ENCODE measurements around the gene THEMIS2.
A peak's percentile ranks its signal among the peaks of the same experiment; 100 is the strongest.
"Not testable (repeated sequence)": the region's sequence is repeated elsewhere in the genome, so short reads cannot be mapped to it uniquely, and the experiment has no call there.

The THEMIS2 gene

GRCh38 chr1:27872059-27872801 lies at the start of gene THEMIS2:
Gene THEMIS2, plus strand, starts transcription at chr1:27872544. Its CDS starts 28 bp downstream, at chr1:27872572.
- DNase-seq, result no peak

- DNase-seq, result no peak
These were observed 48.6 kb upstream of the THEMIS2 start for GRCh38 chr1:27823784-27824183.

DNA sequence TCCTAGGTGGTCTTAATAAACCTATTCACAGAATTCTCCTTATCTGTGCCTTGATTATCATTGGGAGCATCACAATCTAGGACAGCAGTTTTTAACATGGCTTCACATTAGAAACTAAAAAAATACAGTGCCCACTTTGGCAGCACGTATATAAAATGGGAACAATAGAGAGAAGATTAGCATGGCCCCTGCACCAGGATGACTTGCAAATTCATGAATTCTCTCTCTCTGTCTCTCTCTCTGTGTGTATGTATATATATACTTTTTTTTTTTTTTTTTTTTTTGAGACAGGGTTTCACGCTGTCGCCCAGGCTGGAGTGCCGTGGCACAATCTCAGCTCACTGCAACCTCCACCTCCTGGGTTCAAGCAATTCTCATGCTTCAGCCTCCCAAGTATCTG lies 47.9 kb upstream of the THEMIS2 start:
- DNase-seq, result no peak

DNA sequence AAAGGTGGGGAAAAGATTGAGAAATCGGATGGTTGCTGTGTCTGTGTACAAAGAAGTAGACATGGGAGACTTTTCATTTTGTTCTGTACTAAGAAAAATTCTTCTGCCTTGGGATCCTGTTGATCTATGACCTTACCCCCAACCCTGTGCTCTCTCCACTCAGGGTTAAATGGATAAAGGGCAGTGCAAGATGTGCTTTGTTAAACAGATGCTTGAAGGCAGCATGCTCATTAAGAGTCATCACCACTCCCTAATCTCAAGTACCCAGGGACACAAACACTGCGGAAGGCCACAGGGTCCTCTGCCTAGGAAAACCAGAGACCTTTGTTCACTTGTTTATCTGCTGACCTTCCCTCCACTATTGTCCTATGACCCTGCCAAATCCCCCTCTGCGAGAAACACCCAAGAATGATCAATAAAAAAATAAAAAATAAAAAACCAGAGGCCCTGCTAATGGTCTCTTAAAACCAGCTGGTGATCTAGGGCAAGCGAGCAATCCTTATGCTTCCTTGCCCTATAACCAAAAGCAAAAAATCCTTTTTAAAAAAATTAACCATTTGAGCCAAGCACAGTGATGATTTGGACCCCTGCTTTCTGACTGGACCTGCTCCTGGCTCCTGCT lies 42.9 kb upstream of the THEMIS2 start:
- not testable (repeated sequence) for DNase-seq

- DNase-seq, result peak; percentile 62
These were observed 41.5 kb upstream of the THEMIS2 start, which contains the start of gene PPP1R8 for GRCh38 chr1:27830621-27831440. Gene PPP1R8, plus strand, starts transcription at chr1:27830782. Its CDS starts 54 bp downstream, at chr1:27830836.

GRCh38 chr1:27831568-27832410 lies 40.6 kb upstream of the THEMIS2 start:
- no peak for DNase-seq

GRCh38 chr1:27832762-27833161 lies 39.6 kb upstream of the THEMIS2 start:
- DNase-seq, result no peak

DNA sequence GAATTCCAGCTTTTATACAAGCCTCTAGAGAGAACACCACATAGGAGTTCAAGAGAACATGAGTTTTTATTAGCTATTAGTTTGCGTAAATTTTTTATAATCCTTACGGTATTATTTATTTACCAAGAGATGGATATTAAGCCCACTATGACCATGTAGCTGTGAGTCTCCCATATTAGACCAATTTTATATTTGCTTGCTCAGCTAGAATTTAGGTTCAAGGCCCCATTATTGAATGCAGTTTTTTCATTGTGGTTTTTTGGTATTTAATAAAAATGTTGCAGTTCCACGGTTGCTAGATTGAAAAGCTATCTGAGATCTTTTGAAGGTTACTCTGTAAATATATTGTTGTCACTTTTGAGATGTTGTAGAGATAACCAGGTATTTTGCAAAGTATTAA lies 38.9 kb upstream of the THEMIS2 start:
- no peak for DNase-seq

GRCh38 chr1:27835046-27835445 lies 37.3 kb upstream of the THEMIS2 start:
- no peak for DNase-seq

DNA sequence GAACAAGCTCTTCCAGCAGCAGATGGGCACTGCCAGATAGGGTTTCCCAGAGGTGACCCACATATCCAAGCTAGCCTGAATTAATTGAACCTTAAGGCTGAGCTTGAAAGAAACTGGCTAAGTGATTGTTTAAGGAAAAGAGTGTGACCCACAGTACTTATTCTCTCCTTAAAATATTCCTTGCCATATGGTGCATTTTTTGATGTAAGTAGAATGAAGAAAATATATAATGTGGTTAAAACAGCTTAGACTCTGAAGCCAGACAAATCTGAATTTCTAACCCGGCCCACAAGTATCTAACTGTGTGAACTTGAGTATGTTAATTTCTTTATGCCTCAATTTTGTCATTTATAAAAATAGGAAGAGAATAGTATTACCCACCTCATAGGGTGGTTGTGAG lies 36.8 kb upstream of the THEMIS2 start:
- DNase-seq, result no peak

- no peak for DNase-seq
These were observed 22.4 kb upstream of the THEMIS2 start for GRCh38 chr1:27849951-27850350.

GRCh38 chr1:27855085-27855484 lies 17.3 kb upstream of the THEMIS2 start:
- DNase-seq, result no peak

GRCh38 chr1:27856561-27857343 lies 15.6 kb upstream of the THEMIS2 start:
- no peak for DNase-seq

DNA sequence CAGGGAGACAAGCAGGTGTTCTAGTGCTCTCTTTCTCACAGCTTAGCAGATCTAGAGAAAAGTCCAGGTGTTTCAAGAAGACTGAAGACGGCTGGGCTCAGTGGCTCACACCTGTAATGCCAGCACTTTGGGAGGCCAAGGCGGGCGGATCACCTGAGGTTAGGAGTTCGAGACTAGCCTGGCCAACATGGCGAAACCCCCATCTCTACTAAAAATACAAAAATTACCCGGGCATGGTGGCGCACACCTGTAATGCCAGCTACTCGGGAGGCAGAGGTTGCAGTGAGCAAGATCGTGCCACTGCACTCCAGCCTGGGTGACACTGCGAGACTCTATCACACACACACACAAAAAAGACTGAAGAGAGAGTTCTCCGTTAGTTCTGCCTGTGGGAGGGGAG lies 14.8 kb upstream of the THEMIS2 start:
- DNase-seq, result not testable (repeated sequence)

DNA sequence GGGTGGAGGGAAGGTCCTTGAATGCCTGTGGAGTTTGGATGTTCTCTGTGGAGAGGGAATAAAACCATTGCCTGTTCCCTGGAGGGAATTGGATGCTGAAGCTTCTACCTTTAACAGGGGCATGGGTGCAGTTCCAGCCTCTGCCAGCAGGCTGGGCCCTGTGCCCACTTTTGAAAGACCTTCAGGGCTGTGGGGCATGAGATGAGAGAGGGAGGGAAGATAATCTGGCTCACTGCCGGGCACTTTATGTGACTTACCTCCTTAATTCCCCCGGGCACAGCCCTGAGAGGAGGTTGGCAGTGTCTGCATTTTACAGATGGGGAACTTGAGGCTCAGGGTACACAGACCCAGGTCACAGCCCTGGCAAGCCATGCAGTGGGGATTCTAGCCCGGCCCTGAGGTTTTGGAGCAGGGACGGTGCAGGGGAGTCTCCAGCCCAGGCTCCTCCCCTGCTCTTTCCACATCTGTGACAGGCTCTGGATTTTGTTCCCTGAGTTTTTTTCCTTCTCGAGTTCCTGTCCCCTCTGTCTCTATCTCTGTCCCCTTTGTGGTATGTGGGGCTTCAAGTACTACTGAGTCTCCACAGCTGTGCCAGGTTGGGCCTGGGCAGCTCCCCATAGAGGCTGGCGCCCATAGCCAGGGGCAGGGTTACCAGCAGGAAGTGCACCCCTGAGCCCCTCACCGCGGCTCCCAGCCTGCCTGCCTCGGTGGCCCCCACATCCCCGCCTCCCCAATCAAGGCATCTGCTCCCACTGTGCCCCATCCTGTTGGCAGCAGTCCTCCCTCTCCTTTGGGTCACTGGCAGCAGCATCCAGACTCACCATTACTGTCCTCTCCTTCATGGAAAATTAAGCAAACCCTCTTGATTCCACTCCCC lies 14.0 kb upstream of the THEMIS2 start:
- peak; percentile 54 for DNase-seq

GRCh38 chr1:27858949-27859576 lies 13.3 kb upstream of the THEMIS2 start:
- no peak for DNase-seq

- no peak for DNase-seq
These were observed 10.9 kb upstream of the THEMIS2 start for GRCh38 chr1:27861436-27861835.

- DNase-seq, result no peak
These were observed 10.3 kb upstream of the THEMIS2 start for GRCh38 chr1:27862004-27862403.

DNA sequence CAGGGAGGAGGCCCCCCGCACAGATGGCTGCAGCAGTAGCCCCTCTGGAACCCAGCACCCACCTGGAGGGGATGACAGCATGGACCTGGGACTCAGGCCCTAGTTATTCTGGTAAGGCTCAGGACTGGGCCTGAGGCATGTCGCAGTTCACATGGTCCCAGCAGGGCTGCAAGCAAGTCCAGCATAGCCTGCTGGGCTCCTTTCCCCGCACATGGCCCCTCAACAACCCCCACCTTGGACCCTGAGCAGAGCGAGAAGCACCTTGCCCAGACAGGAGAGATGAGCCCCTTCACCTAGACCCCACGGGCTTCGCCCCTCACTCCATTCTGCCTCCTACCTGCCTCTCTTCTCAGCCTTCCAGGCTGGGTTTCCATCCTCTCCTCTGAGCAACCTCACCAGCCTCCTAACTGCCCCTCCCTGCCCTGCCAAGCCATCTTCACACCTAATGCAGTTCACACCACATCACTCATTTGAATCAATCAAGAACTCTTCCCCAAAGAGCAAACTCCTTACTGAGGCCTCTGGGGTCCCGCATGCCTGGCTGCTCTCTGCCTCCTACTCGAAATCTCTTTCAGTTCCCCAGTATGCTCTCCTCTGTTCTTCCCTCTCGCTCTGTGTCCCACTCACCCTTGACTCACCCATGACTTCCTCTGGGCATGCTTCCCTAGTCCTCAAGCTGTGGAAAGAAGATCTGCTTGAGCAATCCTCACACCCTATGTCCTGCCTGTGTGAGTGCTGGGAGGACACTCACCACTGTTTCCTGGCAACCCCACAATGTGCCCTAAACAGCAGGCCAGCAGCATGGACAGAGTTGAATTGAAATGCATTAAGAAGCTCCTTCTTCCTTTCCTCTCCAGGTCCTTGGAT lies 9.4 kb upstream of the THEMIS2 start:
- DNase-seq, result peak; percentile 71

Measured in GOT3 (cell line).